Endothelial cell of umbilical vein (primary cell): ENCODE data around the gene EVI5.

Source experiments
- CTCF ChIP-seq, 2 donors: IDR thresholded peaks; 1 replicate in 1 of 2; 2 replicates in 1 of 2; pipeline ENCODE4 v1.5.1; 2011; ENCODE audit warnings: low read length in 2 of 2, mild to moderate bottlenecking in 2 of 2, moderate library complexity in 2 of 2, control low read depth in 1 of 2, inconsistent platforms in 1 of 2, low read depth in 1 of 2; ENCODE audit not compliant: insufficient read depth in 1 of 2; ENCODE audit errors: extremely low read depth in 1 of 2
- EZH2 ChIP-seq: IDR thresholded peaks from 2 replicates; pipeline ENCODE4 v1.6.1; 2012; ENCODE audit warnings: borderline replicate concordance, low read depth, mild to moderate bottlenecking, moderate library complexity, low read length, inconsistent platforms; ENCODE audit not compliant: severe bottlenecking
- FOS ChIP-seq: IDR thresholded peaks from 2 replicates; pipeline ENCODE4 v1.6.1; 2011; ENCODE audit warnings: mild to moderate bottlenecking, low read length, moderate library complexity, borderline replicate concordance; ENCODE audit not compliant: insufficient read depth
- JUN ChIP-seq: IDR thresholded peaks from 2 replicates; pipeline ENCODE4 v1.6.1; 2011; ENCODE audit warnings: borderline replicate concordance, low read depth; ENCODE audit not compliant: insufficient read length, insufficient read depth
- MAX ChIP-seq: IDR thresholded peaks from 2 replicates; pipeline ENCODE4 v1.6.1; 2011; ENCODE audit not compliant: insufficient read depth, insufficient read length
- POLR2A ChIP-seq: IDR thresholded peaks from 2 replicates; pipeline ENCODE4 v1.6.1; 2012; ENCODE audit warnings: low read depth, mild to moderate bottlenecking, control low read depth, low read length
- POLR2AphosphoS5 ChIP-seq: IDR thresholded peaks from 2 replicates; pipeline ENCODE4 v1.6.1; 2012; ENCODE audit warnings: low read depth, mild to moderate bottlenecking, control low read depth, low read length, moderate library complexity; ENCODE audit not compliant: insufficient read depth

- no peak for TF ChIP-seq MAX
- TF ChIP-seq POLR2A: no peak
- no peak for TF ChIP-seq CTCF (IDR thresholded peaks at IDR 0.05; ENCODE audit: extremely low read depth in 1 of 2, insufficient read depth in 1 of 2, low read depth in 1 of 2, low read length in 2 of 2)
- TF ChIP-seq FOS: no peak
- no peak for TF ChIP-seq EZH2
- TF ChIP-seq POLR2AphosphoS5: no peak
- TF ChIP-seq JUN: no peak
These were observed 13.1 kb upstream of the EVI5 start for GRCh38 chr1:92797961-92798360.
